GM19397 (cell line): ENCODE results near the gene PLSCR2.
"Not testable (repeated sequence)": the region's sequence is repeated elsewhere in the genome, so short reads cannot be mapped to it uniquely, and the experiment has no call there.

Experiments used
- ATAC-seq: cut with Tn5 transposase; IDR thresholded peaks from one replicate; pipeline ENCODE4 v1.9.1; 2021; ENCODE audit warnings: mild to moderate bottlenecking, moderate library complexity; ENCODE audit not compliant: unreplicated experiment

The PLSCR2 gene

GRCh38 chr3:146421819-146422759, 47.3 kb downstream of the PLSCR2 start:
- no peak for ATAC-seq

GRCh38 chr3:146416366-146416765, 53.0 kb downstream of the PLSCR2 start:
- no peak for ATAC-seq

- ATAC-seq = no peak
Observed at GRCh38 chr3:146414010-146414409, 55.4 kb downstream of the PLSCR2 start.

GRCh38 chr3:146412711-146413110, 56.6 kb downstream of the PLSCR2 start:
- ATAC-seq = not testable (repeated sequence)

- no peak for ATAC-seq
Observed at GRCh38 chr3:146407956-146408355, 61.4 kb downstream of the PLSCR2 start.

GRCh38 chr3:146404436-146404835, 64.9 kb downstream of the PLSCR2 start:
- ATAC-seq = no peak

GRCh38 chr3:146403792-146404191, 65.6 kb downstream of the PLSCR2 start:
- no peak for ATAC-seq

- no peak for ATAC-seq
Observed at GRCh38 chr3:146396792-146397191, 72.6 kb downstream of the PLSCR2 start.

GRCh38 chr3:146395164-146395563, 74.2 kb downstream of the PLSCR2 start:
- ATAC-seq = no peak

GRCh38 chr3:146390957-146391356, 78.4 kb downstream of the PLSCR2 start:
- ATAC-seq = no peak

- no peak for ATAC-seq
Observed at GRCh38 chr3:146390006-146390772, 79.2 kb downstream of the PLSCR2 start.

- ATAC-seq = no peak
Observed at GRCh38 chr3:146387566-146387965, 81.8 kb downstream of the PLSCR2 start.

- ATAC-seq = no peak
Observed at GRCh38 chr3:146386936-146387335, 82.4 kb downstream of the PLSCR2 start.

- ATAC-seq = no peak
Observed at GRCh38 chr3:146384786-146385185, 84.6 kb downstream of the PLSCR2 start.
